ENCODE data around the gene CRTC3.

- TF ChIP-seq CTCF (IDR thresholded peaks at IDR 0.05; ENCODE audit: insufficient read depth, low read depth, low read length) (no peak), EZH2 (IDR thresholded peaks at IDR 0.05; ENCODE audit: insufficient read depth, low read length) (no peak)
These were observed 29.6 kb upstream of the CRTC3 start for GRCh38 chr15:90500171-90500570.
